Measurements from ENCODE around the gene GPR183. TPM values are rescaled to one million over a fixed set of nuclear protein-coding genes. Genes with fewer than 3 reads are reported as not detected.

The GPR183 gene
- total RNA-seq, 1 experiment from 2014 or later: not detected

DNA sequence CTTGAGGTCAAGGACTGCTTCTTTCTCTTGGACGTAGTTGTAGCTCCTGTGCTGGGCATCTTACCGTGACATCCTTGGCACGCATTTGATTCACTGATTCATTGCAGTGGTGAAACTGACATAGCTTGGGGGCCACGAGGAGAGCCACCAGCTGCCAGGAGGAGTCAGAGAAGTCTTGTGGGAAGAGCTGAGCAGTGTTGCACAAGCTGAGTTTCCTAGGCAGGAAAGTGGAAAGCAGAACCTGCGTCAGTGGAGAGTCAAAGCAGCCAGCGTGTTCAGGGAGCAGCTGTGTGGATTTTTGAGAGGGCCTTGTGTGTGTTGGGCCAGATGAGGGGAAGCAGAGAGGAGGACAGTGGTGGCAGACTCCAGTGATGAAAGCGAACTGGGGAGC, 5.3 kb upstream of the GPR183 start:
- no peak for DNase-seq (ENCODE audit: low spot score)

DNA sequence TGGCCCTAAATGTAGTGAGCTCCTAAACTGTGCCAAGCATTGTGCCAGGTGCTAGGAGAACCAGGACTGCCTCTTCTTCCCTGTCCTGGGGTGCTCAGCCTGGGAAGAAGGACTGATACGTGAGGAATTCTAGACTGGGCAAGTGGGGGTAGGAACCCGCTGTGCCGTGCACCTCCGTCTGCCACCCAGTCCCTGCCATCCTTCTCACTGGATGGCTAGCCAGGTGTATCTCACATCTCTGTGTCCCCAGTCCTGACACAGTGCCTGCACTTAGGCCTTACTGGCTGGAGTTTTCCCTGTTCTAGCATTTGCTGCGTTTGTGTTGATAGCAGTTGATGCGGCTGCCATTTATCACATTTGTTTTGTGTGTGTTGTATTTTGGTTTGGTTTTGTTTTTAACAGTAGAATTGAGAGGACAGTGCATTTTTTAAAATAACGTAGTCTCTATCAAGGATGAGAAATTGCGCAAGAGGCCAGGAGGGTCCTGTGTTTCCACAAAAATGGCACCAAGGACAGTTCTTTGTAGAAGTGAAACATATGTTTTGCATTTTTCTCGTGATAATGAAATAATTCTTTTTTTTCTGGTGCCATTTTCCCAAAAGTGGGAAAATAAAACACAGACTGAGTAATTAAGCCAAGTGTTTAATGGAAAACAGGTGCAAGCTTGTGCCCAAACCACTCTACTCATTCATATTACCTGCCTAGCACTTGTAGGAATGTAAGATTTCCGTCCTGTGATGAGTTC, 4.7 kb upstream of the GPR183 start:
- no peak for DNase-seq (ENCODE audit: low spot score)

DNA sequence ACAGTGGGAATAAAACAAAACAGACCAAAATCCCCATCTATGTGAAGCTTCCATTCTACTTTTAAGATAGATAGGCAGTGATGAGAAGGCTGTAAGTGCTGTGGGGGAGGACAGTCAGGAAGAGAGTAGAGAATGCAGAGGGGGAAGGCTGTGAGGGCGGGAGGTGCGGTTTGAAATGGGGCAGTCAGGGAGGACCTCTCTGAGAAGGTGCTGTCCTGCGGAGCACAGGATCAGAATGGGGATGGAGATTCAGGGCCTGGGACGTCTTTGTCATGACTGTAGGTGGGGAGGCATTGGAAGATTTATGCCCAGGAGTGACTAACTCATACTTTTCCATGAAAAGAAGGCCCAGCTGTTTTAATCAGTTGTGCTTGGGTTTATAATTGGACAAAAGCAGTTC, 3.9 kb upstream of the GPR183 start:
- no peak for DNase-seq (ENCODE audit: low spot score)

DNA sequence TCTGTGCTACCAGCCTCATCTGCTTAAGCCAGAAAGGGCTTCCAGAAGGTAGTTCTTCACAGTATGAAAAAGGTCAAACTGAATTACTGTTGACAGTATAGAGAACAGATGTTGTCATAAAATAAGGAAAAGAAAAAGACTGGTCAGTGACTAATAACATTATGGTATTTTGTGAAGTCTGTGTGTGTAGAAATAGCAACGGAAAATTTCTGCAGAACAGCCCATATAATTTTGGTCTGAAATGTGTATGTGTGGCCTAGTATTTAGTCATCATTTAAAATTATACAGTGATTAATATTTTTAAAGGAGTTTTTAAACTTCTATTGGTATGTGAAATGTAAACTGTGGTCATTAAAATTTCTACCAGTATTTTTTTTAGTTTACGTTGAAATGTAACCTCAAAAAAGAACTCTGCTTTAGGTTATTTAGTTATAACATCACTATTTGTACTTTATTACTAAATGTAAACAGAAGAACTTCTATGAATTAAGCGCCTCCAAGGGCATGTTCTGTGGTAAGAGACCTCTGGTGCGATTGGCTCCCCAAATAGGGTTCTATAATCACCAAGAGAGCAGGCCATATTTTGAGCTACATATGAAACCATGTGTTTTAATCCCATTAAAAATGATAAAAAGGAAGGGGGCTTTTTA, 3.3 kb upstream of the GPR183 start:
- DNase-seq (ENCODE audit: low spot score): no peak

DNA sequence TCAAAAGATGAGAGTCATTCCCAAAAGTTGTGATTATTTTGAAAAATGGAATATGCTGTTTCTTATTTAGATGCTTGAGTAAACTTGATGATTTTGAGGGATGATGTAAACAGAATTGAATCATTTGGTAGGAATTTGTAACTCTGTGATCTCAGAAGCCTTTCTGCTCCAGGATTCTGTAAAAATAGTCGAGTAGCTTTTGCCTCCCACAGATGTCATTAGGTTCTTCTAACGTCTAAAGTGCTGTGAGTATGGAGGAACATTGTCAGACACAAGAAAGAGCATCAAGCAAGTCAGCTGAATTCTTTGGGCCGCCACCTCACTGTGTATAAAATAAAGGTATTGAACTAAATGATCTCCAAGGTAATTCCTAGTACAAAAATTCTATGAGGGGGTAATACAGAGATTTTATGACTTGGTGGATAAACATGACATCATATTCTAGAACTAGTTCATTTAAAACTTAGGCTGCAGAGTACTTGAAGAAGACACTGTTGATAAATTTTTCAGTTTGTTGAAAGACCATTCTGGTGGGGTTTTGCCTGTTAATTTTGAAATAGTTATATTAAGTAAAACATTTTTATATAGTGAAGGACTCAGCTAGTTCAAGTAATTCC, 1.4 kb upstream of the GPR183 start:
- DNase-seq (ENCODE audit: low spot score): no peak

DNA sequence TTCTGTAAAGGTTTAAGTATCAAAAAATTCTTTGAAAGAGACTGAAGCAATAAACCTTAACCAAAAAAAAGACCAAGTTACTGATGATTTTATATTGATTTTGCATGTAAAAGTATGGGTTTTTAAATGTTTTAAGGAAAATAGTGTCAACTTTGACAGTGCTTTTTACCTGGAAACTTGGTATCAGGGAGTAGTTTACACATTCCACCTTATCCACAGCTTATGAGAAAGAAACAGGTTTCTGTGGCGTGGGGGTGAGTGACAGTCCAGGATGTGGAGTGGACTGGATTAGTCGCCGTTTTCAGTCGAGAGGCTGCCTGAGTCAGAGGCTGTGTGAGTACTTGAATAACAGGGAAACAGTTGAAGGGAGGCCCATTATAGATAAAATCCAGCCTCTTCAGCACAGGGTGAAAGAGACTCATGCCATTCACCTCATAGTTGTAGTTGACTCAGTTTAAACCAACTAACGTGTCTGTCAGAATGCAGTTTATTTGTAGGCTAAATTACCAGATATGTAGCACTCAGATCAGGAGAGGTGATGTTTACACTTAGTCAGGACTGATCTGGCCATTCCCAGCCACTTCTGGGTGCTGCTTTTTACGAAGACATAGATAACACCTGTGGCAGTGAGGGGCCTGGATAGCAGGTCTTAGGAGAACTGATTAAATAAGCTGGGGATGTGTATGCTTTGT, 595 bp upstream of the GPR183 start:
- DNase-seq (ENCODE audit: low spot score): no peak

DNA sequence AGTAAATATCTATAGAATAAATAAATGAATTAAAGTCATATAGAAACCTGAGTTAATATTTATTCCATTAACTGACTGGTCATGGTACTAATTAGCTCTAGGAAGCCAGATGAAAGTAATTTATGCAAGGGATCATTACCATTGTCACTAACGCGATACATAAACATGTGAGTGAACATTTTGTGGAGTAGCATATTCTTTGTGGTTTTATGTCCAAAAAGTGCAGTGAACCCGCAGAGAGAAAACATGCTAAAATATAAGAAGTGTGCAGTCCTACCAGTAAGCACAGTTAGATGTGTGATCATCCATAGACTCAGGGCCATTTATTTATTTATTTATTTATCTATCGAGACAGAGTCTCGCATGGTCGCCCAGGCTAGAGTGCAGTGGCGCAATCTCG, 1.6 kb downstream of the GPR183 start:
- DNase-seq (ENCODE audit: low spot score): no peak

DNA sequence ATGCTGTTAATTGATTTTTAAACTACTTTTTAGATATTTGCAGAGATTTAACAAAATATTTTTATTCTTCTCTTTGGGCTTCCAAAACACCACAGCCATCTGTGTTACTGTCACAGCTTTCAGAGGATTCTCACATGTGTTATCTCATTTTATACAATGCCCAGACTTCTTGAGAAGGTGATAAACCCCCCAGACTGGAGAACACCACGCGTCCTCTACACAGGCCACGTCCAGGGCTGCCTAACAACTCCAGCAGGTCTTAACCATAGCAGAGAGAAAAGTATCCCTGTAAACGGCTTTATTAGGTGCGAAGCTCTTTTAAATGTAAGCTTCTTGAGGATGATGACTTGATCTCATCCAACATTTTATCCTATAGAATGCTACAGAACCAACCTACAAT, 2.0 kb downstream of the GPR183 start:
- DNase-seq (ENCODE audit: low spot score): no peak

DNA sequence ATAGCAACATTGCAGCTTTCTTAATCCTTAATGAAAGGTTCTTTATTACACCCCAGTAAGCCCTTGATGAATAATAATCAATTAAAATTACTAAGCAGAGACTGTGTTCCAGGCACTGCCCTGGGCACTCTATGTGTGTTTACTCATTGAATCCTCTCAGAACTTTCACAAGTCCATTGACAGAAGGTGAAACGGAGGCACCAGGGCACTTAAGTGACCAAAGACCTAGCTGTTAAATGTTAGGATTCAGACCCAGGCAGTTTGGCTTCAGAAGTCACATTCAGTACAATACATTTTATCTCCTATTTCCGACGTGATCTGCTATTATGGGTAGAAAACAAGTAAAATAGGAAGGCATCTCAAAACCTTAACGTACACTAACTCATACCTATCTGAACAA, 2.7 kb downstream of the GPR183 start:
- no peak for DNase-seq (ENCODE audit: low spot score)

DNA sequence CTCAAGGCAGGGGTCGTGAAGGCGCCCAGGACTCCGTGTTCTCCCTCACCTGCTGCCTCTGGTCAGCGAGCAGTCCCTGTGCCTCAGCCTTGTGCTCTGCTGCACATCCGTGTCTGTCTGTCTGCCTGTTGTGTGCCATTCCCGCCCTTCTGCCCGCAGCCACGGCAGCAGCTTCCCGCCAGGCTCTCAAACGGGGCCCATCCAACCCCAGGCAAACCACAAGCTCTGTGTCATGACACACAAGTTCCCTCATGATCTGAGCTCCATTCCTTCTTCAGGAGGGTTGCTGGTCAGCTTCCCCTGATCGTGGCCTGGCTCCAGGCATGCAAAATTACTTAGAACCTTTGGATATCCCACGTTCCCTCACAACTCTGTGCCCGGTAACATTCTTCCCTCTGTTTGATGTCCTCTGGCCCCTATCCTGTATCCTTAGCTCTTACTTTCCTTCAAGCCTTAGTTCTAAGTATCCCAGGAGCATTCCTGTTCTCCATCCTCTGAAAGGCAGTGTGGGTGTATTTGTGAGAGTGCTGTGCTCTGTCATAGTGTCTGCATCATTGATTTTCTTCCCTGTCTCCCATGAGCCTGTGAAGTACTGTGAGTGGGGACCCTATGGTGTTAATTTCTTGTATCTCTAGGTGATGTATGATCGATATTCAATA, 3.2 kb downstream of the GPR183 start:
- no peak for DNase-seq (ENCODE audit: low spot score)

DNA sequence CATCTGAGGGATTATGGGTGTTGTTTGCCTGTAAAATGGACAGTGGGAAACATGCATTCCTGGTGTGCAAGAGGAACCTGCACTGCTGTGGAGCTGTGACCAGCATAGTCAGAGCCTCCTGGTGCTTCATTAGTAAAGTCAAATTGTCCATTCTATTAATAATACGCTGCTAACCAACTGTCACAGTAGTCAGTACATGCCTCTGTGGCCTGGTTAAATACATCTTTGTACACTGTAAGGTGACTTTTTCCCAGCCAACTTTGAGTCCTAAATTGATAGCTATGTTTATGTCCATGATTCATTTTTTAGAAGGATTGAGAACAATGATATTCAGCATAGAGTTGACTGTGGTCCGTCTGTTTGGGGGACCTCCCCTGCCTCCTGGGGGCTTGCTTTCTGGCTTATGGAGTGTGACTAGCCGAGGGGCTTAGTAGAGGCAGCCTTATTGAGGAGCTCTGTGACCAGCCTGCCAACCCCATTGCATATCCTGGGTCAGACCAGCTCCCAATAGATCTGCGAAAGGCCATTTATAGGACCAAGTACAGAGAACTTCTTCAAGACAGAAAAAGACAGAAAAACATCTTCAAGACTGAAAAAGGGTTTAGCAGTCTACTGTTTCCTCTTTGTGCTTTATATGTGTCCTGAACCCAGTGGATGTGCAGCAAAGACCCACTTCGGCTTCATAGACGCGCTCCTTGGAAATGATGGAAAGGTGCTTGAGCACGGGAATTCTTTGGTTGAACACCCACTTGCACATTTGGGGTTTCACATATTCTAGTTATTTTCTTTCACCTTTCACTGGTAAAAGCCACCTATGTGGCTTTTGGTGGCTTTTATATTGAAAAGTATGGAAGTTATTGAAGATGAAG, 4.3 kb downstream of the GPR183 start:
- no peak for DNase-seq (ENCODE audit: low spot score)

DNA sequence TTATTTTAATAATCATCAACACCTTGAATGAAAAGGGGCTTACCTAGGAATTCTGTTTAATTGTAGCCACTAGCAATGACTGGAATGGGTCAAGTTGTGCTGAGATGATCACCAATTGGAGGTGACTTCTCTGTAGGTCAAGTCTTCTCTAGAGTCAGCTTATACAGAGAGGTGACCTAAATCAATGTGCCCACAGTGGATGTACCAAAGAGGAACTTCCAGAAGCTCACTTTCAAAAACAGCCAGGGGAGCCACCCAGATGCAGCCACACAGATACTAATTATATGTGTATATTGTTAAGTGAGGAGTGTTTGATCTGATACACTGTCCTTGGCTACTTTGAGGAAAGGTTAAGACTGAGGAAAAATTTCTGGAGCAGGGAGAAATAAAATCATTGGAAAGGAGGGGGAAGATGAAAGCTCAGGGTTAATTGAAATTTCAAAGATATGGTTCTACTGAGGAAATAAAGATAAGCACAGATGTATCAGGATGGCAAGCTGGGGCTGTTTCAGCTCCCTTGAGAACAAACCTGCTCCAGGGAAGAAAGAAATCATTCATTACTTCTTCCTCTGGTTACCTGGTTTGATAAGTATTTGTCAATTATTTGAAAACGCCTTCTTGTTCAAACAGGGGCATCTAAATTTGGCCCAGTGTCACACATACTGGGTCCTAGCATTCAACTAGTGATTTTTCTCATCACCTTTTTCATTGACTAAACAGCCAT, 5.1 kb downstream of the GPR183 start:
- no peak for DNase-seq (ENCODE audit: low spot score)

DNA sequence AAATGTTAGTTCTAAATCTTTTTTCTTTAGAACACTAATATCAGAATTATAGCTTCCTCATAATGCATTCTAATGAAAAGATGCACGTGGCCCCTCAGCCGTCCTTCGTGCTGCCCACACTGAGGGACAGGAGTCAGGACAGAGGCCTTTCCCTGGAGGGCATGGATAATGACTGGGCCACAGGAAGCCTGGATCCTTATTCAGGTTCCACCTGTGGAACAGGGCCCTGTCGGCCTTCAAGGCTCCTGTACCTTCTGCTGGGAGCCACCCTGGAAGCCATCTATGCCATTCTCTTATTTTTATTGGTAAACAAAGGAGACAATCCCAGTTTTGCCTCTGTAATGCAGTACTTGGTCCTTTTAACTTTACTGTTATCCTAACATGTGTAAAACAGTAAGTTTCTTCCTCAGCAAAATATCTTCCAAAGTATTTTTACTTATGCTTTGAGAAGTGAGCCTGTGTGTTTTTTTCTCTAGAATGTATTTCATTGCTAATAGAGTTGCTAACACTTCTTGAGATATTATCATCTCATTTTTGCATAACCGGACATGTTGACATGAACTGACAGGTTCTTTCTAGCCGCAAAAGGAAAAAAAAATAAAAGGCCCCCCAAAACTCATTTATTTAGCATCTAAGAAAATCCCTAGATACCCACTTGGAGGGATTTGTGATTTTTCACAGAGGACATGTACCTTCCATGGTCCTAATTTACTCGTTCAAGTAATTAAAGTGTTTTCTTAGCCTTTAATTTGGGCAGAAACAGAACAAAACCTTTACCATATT, 6.0 kb downstream of the GPR183 start:
- no peak for DNase-seq (ENCODE audit: low spot score)

DNA sequence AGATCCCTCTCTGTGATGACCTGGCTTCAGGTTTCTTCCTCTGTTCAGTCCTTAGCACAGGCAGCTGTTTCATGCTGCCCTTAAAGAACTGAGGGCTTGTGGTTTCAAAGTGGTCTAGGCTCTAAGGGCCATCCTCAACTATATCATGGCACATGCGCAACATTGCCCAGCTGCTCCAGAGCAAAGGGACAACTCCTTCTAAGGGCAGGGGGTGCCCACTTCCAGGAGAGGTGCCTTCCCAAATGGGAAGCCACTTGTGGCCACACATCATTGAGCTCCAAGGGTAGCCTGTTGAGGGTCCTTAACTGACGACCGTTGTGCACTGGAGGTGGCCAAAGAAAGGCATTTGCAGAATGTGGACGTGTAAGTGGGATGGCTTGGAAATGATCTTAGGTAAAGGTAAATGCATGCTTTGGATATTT, 7.3 kb downstream of the GPR183 start:
- DNase-seq (ENCODE audit: low spot score): no peak

DNA sequence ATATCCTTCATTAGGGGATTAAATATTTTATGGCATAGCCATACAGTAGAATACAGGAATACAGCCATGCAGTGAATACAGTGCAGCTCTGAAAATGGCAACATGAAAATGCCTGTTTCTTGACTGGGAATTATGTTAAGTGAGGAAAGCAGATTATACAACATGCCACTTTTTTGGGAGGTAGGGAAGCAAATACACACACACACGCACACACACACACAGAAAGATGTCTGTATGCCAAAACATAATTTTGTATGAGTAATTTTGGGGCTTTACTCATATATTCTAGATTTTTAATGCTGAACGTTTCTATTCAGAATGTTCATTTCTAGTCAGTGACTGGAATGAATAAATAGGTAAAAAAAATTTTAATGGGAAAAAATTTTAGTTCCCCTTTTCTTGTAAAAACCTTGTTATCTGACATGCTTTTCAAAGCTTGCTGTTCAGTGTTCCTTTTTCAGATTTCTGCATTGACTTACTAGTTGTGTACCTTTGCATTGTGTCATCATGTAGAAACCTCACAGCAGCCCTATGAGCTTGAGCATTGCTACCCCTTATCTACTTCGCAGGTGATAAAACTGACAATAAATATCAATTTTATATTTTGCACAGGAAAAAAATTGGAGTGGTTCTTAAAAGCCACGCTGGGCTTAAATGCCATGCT, 7.8 kb downstream of the GPR183 start:
- no peak for DNase-seq (ENCODE audit: low spot score)

DNA sequence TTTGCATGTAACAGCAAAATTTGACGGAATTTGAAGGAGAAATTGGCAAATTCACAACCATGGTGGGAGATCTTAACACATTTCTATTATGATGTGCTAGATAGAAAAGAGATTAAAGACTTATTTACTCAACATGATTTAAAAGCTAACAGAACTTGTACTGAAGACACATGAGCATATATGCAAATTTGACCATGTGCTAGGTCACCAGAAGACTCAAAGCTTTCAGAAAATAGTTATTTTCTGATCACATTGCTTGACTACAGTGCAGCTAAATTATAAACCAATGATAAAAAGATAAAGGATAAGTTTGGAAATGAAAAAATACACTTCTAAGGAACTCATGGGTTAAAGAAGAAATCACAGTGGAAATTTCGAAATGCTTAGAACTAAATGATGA, 9.1 kb downstream of the GPR183 start:
- no peak for DNase-seq (ENCODE audit: low spot score)

DNA sequence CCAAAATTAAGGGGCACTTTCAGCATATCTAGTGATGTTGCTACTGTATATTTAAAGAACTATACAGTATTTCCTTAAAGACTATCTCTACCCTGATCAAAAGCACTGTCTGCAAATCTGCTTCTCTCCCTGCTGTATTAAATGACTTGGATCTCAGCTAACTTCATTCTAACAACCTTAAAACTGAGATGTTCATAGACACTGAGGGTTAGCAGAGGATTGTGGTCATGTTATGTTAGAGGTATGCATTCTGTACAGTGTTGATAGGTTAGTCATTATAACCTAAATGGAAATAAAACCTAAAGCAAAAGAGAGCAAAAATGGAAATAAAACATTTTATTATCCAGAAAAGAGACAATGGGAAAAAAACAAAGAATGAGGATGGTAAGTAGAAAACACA, 9.9 kb downstream of the GPR183 start:
- DNase-seq (ENCODE audit: low spot score): no peak

DNA sequence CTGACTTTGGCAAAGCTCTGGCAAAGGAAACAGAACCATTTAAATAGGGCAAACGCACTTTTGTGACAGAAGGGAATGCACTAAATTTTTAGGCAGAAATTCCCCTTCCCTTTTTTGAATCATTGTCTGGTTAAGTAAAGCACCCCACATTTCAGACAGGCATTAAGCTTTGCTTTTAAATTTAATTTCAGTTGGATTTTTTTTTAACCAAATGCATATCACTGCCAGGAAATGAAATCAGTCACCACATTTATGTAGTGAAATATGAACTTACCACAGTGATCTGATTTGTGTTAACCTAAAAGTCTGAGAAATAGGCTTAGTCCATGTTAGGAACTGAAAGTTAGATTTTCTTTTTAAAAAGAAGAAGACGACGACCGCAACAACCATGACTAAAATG, 10.8 kb downstream of the GPR183 start:
- no peak for DNase-seq (ENCODE audit: low spot score)

All from HT-29 (cell line).